ENCODE measurements around the gene OSBPL5.

OSBPL5 gene

DNA sequence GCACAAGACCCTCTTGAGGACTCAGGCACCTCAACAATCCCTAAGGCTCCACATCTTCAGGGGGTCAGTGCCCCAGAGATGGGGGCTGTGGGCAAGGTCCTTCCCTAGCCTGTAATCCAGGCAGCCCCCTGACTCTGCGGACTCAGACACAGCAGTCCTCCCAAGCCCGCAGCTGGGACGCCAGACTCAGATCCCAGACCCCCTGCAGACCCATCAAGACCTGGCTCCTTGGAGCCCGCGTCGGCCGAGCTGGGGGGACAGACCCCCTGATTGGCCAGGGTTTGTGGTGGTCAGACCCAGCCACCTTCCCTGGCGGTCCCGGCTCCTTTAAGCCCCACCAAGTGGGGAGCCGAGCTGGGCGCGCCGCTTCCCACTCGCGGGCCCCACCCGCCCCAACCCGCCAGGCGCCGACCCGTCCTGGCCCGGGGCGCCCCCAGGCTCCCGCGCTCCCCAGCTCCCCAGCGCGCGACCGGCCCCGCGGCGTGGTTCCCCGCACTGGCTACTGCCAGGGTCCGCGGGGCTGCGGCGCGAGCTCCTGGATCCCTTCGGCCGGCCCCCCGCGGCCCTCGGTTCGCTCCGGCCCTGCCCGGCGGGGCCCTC is 458 bp downstream of the OSBPL5 start:
- DNase-seq (ENCODE audit: low read depth in 1 of 2, low spot score in 1 of 2) = no peak

DNA sequence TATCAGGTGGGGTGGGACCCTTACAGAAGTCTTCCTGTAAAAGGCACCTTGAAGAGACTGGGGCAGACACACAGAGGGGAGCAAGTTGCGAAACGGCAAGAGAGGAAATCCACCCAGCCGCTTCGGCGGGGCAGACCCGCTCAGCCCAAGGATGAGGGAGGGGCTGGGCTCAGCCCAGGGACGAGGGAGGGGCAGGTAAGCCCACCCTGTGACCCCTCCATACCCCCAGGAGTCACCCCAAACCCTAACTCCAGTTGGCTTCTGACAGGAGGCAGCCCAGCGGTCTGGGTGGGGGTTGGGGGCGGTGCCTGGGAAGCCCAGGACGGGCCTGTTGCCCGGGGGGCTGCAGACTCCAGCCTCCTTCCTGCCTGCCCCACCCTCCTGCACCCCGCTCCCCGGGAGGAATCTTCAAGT is 965 bp downstream of the OSBPL5 start:
- no peak for DNase-seq (ENCODE audit: low read depth in 1 of 2, low spot score in 1 of 2)

DNA sequence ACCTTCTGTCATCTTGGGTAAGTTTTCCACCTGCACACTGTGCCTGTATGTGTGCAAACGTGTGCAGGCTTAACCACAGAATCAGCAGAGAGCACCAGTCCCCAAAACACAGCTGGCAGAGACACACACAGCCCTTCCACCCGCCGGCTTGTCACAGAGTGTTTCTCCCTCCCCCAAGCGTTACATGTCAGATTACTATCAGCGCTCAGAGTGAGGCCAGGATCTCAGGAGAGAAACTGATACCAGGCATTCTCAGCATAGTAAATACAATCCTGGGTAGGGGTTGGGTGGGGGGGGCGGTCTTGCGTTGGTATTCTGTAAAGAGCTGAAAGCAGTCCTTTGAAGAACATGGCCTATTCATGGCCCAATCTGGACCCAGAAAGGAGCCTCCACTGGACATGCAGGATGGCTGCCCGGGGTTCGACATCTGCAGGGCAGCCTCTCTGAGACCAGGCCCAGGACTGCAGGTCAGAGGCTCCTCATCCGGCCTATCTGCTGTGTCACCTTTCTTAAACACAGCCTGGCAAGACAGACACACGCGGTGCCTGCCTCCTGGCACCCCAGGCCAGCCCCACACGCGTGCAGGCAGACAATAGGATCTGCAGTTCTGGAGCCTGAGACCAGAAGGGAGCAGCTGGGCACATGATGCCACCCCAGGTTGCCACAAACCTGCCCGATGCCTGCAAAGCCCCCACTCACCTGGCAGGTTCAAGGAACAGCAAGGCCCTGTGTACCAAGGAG is 1.7 kb downstream of the OSBPL5 start:
- no peak for DNase-seq (ENCODE audit: low read depth in 1 of 2, low spot score in 1 of 2)

DNA sequence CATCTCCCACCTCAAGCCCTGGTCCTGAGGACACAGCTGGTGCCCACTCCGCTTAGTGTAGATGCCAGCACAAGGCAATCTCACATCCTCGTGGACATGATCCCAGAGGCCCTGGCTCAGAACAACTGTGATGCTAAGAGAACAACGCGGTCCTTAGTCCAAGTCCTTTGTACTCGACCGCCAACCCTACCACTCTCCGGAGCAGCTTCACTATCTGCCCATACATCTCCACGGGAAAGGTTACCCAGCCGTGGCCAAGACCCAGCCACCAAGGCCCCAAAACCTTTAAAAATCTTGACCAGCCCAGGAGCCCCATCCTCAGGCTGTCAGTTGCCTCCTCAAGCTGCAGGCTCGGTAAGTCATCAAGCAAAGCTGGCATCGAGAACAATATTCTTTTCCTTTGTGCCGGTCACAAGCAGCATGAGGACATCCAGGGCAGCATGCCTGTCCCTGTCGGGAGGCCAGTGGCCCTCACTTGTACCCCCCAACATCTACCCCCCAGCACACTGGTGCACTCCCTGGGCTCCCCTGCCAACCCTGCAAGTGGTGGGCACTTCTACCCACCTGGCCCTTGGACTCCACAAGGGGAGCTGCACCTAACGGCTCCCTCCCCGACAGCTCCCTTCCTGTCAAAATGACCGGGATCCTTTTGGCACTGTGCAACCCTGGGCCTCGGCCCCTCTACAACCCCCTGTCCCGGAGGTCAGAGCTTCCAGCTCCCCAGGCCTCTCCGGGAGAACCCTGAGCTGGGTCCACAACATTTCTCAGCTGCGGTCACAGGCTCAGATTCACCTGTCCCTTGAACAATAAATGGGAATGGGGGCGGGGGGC is 2.5 kb downstream of the OSBPL5 start:
- no peak for DNase-seq (ENCODE audit: low read depth in 1 of 2, low spot score in 1 of 2)

DNA sequence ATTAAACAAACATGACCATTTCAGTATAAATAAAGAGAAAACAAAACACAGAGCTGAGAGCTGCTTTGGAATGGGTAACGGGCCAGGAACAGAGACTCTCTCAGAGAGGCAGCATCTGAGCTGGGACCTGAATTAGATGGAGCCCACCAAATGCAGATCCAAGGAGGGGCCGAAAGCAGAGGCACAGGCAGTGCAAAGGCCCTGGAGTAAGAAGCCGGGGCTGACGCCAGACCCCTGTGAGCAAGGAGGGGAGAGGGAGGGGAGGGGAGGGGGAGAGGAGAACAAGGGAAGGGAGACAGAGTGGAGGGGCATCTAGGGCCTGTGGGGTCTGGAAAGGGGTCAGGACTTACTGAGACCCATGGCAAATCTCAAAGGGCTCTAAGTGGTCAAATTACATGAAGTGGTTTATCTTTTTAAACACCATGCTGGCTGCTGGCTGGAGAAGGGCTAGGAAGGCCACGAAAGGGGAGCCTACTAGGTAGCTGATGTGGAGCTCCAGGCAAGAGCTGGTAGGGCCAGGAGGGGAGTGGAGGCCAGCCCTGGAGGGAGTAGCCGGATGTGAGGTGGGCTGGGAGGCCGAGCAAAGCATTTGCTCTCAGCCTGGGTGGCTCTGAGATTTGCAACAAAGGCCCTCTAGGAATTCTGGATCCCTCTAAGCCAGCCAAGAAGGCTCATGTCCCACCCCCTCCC is 3.2 kb downstream of the OSBPL5 start:
- DNase-seq (ENCODE audit: low read depth in 1 of 2, low spot score in 1 of 2) = no peak

DNA sequence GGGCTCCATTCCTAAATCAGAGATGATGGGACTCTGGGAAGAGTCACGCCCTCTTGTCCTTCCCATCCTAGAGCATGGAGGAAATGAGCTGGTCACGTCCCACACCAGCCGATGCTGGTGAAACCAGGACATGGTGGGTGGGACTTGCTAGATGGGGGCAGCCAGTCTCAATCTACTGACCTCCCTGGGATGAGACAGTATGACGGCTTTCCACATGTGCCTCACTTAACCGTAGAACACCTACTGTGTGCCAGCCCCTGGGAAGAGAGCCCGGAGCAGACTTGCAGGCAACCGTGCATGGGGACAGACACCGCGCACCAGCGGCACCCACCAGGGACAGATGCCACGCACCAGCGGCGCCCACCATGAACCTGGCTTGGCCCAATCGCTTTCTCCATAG is 3.8 kb downstream of the OSBPL5 start:
- no peak for DNase-seq (ENCODE audit: low read depth in 1 of 2, low spot score in 1 of 2)

DNA sequence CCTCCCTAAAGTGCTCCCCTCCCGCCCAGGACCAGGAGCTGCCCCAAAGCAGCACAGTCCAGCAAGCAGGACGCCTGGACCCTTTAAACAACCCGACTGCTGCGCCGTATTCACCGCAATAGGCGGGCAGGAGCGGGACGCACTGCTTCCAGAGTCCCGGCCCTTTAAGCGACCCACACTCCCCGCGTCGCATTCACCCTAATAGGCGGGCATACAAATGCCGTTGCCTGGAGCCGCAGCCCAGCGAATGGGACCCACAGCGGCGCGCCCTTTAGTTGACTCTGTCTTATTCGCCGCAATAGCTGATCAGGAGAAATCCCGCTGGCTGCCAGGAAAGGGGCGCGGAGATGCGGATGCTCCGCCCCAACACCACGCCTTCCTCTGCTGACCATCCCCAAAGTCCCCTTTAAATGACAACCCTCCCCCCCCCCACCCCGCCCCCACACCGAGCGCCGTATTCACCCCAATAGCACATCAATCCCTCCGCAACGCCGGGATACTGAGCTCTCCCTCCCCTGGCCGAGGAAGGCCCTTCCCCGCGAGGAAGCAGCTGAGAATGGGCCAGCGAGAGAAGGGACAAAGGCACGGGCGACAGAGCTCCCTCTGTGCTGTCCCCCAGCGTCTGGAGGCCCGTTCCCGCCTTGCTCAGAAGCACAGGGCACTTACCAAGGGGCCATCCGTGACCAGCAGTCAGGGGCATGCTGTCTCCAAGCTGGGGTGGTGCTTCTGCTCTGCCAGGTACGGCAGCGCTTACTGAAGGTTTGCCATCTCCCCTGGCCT is 4.7 kb downstream of the OSBPL5 start:
- DNase-seq (ENCODE audit: low read depth in 1 of 2, low spot score in 1 of 2) = no peak

DNA sequence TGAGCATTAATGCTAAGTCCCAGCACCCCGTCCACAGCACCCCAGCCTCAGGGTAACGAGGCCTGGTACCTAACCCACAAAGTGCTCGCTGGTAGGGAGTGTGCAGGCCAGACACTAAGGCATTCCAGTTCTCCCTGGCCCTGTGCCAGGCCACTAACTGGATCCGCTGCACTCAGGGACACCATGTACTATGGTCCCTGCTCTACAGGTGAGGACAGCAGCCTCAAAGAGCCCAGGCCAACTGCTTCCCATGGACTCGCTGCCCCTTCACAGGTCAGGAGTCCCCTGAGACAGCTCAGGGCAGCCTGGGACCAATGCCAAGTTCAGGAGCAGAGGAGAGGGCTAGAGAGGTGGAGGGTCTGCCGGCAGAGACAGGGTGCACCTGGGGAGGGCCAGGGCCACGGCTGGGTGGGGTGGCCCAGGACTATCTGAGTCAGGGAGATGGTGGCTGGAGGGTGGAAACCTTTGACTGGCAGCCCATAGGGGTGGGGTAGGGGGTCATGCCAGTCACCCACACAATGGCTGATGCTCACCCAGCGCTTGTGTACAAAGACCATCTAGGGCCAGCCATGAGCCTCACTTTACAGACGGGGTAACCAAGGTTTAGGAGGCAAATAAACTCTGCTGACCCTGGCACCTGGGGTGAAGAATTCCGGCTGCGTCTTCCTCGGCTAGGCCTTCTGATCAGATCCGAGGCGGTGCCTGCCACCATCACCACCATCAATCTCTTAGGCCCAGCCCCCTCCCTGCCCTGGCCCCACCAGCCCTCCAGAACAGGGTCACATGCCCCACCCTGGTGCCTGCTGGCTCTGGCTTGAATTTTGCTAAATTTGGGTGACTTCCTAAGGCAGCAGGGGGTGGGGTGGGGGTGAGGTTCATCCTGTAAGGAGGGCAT is 5.6 kb downstream of the OSBPL5 start:
- no peak for DNase-seq (ENCODE audit: low read depth in 1 of 2, low spot score in 1 of 2)

DNA sequence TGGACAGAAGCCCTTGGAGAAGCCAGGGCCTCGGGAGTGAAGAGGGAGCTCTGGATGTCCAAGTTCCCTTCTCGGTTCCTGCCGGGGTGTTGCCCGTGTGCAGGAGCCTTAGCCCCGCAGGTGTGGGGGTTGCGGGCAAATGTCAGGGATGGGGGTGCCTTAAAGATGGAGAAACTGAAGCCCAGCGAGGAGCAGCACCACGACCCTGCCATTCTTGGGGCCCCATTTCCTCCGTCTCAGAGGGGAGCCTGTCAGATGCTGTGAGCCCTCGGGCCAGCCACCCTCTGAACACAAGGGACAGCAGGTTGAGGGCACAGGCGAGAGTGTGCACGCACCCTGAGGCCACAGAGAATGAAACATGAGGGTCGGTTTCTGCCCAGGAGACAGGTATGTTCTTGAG is 6.3 kb downstream of the OSBPL5 start:
- no peak for DNase-seq (ENCODE audit: low read depth in 1 of 2, low spot score in 1 of 2)

DNA sequence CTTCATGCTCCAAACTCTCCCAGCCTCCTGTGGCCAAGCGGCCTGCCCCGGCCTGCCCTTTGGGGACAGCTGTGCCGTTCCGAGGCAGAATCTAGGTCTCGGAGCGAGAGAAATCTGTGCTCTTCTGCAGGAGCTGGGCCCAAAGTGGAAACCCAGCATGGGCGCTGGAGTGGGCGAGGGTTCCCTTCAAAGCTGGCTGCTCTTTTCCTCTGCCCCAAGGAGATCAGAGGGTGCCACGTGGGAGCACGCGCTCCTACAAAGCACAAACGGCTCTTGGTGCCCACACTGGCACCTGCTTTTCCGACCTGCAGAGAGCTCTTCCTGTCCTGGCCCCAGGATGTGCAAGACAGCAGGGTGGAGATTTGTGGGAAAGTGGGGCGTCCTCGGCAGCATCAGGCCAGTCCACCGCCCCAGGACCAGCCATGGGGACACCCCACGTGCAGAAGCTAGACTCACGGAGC is 6.9 kb downstream of the OSBPL5 start:
- no peak for DNase-seq (ENCODE audit: low read depth in 1 of 2, low spot score in 1 of 2)

DNA sequence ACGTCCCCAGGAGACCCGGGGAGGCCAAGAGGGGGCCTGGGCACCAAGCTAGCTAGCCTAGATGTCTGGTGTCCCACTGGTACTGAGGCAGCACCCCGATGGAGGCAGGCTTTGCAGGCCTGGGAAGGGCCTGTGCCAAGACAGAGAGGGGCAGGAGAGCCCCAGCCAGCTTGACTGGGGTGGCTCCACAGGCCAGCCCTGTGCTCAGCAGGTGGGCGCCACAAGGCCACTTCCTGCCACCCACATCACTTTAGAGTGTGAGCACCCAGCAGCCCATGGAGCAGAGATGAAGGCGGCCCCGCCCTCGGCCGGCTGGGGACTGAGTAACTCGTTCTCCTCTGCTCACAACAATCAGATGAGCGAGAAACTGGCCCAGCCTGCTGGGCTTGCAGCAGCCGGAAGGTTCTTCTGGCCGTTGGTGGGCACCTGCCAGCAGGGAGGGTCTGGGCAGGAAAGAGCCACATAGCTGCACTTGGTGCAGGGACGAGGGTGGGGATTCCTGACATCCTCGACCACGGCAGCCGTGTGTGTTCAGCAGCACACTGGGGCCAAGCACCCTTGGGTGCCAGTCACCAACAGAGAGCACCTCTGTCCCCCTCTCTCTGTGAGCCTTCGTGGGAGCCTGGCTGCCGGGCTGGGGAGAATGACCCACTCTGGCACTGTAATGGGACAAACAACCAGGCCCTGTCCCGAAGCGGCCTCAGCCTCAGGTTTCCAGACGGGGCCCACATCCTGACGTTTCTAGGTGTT is 7.6 kb downstream of the OSBPL5 start:
- DNase-seq (ENCODE audit: low read depth in 1 of 2, low spot score in 1 of 2) = no peak

DNA sequence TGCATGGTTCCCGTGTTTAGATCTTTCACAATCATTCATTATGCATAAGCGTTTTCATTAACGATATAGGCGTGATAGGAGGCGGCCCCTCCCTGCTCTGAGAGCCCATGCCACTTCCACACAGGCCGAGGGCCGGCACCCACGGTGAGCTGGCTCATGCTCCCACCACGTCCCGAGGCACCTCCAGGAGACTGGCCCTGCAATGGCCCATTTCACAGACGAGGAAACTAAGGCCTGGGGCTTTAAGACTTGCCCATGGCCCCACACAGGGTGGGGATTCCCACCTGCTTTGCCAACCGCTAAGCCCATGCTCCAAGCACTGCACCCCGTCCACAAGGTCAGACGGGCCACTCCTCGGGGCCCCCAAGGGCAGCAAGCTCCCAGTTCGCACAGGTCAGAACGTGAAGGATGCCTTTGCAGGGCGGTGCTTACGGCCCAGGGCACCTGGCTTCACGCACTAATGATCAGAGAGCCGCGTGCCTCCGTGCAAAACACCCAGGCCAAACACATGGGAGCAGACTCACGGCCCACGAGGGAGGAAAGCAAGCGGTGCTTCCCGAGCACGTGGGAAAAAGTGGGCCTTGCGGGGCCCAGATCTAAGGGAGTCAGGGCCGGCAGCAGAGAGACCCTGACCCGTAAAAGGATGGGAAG is 8.3 kb downstream of the OSBPL5 start:
- DNase-seq (ENCODE audit: low read depth in 1 of 2, low spot score in 1 of 2) = no peak

DNA sequence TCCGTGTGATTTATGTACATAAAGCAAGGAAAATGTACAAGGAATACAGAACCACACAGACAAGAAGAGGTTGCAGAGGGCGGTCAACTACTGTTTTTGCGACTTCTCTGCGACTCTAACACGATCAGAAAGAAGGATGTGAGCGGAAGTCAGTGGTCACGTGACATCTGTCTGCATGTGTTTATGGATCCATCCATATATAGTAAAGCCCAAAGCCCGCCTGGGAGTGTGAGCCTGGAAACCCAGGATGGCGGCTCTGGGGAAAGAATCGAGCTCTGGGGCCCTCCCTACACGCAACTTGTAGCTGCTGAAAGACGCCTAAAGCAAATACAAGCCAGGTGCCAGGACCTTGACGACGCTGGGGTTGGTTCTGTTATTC is 8.8 kb downstream of the OSBPL5 start:
- DNase-seq (ENCODE audit: low read depth in 1 of 2, low spot score in 1 of 2) = no peak

DNA sequence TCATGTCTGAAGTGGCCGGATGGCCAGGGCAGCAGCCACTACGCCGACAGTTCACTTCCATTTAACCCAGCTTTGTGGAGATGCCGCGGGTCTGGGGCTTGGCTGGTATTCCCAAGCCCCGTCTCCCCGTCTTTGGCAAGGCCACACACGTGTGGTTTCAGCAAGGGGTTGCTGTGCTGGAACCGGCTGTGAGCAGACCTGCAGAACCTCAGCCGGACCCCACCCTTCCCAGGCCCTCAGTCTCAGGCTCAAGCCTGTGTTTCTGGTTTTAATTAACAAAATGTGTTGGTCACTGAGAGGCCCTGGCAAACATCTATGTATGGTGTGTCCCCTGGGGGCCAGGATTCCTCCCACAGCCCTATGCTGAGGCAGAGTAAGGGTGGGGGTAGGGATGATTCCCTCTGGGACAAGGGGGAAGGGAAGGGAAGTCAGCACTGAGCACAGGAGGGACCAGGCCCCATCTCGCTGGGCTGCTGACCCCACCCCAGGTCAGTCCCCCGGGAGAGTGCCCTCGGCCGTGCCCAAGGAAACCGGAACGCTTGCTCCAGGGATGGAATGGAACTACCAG is 9.3 kb downstream of the OSBPL5 start:
- no peak for DNase-seq (ENCODE audit: low read depth in 1 of 2, low spot score in 1 of 2)

DNA sequence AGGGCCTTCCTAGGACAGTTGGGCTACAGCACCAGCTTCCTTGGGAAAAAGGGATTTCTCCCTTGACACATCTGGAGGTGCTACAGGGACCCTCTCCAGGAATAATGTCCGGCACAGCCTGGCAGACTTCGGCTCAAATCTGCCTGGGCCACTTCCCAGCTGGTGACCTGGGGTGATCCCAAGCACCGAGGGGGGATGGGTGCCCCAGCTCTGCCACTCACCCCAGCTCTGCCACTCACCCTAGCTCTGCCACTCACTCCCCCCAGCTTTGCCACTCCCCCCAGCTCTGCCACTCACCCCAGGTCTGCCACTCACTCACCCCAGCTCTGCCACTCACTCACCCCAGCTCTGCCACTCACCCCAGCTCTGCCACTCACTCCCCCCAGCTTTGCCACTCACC is 9.9 kb downstream of the OSBPL5 start:
- DNase-seq (ENCODE audit: low read depth in 1 of 2, low spot score in 1 of 2) = no peak

DNA sequence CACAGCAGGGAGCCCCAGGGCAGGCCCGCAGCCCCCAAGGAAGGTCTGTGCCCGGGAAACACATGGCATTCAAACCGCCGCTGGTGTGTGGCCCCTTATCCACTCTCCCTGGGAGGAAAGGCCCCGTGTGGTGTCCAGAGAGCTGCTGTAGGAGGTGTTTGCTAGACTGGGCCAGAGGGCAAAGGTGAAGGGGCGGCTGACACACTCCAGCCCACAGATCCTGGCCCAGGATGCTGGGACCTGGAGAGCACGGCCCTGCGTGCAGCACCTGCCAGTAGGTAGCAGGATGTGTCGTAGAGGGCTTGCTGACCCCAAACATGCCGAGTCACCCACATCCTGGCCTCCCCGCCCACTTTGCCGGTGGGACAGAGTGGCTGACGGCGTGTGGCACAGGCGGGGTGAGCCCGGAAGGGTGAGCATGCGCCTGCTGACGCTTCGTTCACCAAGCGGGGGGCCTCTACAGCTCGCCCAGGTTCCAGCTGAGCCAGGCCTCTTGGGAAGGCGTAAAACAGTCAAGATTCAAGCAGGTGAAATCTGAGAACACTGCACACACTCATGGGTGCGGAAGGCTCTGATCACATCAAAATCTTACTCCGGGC is 11.0 kb downstream of the OSBPL5 start:
- no peak for DNase-seq (ENCODE audit: low read depth in 1 of 2, low spot score in 1 of 2)

DNA sequence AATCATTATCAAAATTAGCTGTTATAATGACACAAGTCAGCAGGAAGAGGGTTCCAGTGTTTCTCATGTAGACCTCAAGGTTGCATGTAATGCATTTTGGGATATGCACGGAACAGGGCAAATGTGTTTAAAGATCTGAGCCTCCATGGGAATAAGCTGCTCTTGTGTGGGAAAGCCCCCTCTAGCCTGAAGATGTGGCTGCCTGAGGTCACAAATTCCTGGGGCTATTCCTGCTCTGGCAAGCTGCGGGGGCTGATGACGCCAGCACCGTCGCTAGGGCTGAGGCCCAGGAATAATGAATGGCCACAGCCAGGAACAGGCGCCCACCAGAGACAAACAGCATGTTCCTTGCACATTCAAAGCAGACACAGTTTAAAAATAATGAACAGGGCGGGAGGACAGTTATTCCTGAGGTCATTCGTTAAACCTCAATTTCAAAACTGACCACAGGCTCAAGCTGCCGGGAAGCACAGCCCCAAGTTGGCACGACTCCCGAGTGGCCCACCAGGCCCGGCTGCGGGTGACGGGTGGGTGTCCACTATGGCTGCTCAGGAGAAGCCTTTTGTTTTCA is 11.7 kb downstream of the OSBPL5 start:
- DNase-seq (ENCODE audit: low read depth in 1 of 2, low spot score in 1 of 2) = no peak

Data from activated CD4-positive, alpha-beta T cell treated with anti-CD3 and anti-CD28 coated beads, Interleukin-2, amount 50 U/mL, for 24 hours (primary cell).